ENCODE results near the gene FURIN. TPM values are rescaled to one million over a fixed set of nuclear protein-coding genes. Genes with fewer than 3 reads are reported as not detected.
"Not testable (repeated sequence)": the region's sequence is repeated elsewhere in the genome, so short reads cannot be mapped to it uniquely, and the experiment has no call there.

Gene FURIN
- total RNA-seq, 1 experiment from 2014 or later: 29.0 TPM

DNA sequence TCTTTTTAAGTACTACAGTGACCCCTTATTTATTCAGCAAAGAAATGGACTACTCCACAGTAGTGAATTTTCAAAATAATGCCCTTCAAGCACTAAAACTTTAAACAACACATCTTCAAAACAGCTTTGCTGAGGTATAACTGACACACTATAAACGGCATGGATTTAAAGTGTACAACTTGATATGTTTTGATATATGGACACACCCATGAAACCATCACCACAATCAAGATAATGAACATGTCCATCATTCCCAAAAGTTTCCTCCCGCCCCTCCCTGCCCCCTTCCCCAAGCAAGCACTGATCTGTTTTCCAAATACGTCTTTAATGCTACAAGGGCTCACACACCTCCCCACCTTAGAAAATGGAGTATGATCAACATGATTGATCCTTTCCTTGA lies 1.6 kb upstream of the FURIN start:
- DNase-seq (ENCODE audit: extremely low read depth, low read depth): no peak

GRCh38 chr15:90869140-90869541 lies 753 bp downstream of the FURIN start:
- DNase-seq (ENCODE audit: extremely low read depth, low read depth): no peak

DNA sequence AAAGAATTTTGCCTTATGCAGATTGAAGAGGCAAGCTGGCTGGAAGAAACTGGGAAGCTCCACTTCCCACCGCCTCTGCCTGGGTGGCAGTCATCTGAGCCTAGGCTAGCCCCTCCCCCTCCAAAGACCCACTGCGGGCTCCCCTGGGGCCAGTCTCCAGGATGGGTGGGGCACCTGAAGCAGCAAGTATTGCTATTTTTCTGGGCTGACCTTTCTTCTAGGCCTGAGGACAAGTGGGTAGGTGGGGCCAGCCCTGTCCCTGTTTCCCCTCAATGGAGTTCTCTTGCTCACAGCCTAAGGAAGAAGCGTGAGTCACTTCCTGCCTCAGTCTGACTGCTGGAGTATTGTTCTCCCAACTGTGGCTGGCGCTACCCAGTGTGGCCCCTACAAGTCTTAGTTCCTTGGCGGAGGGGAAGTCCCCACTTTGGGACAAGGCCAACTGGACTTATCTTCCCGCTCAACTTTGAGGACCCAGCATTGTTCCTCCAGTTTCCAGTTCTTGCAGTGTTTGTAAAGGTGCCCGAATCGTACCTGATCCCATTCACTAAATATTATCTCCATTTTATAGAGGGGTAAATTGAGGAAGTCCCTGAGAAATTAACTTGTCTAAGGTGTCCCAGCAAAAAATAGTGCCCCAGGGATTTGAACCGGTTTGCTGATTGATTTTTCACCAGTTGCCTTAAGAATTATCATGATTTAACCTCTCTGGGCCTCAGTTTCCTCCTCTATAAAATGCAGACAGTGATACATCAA lies 1.4 kb downstream of the FURIN start:
- DNase-seq (ENCODE audit: extremely low read depth, low read depth): peak; percentile 89

- no peak for DNase-seq (ENCODE audit: extremely low read depth, low read depth)
Measured at GRCh38 chr15:90870354-90871138, 2.2 kb downstream of the FURIN start.

DNA sequence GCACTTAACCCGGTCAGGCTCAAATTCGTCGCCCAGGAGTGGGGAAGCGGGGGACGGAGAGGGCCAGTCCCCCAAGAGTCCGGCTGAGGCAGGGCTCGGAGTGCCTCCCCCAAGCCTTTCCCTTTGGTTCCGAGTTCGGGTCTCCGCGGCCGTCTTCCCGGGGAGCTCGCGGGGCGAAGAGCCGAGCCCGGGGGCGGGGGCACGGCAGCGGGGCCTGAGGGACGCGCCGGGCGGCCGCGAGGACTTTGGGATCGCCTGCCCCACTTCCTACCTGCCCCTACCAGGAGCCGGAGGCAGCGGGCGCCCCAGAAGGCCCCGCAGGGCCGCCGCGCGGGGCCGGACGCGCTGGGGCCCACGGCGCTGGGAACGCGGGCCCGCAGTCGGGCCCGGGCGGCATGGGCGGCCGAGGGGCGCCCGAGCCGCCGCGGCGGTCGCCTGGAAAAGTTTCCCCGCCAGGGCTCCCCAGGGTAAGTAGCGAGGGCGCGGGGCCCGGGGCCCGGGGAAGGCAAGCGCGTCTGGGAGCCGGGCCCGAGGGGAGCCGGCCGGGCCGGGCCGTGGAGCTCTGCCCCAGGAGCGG lies 2.8 kb downstream of the FURIN start:
- DNase-seq (ENCODE audit: extremely low read depth, low read depth): no peak

DNA sequence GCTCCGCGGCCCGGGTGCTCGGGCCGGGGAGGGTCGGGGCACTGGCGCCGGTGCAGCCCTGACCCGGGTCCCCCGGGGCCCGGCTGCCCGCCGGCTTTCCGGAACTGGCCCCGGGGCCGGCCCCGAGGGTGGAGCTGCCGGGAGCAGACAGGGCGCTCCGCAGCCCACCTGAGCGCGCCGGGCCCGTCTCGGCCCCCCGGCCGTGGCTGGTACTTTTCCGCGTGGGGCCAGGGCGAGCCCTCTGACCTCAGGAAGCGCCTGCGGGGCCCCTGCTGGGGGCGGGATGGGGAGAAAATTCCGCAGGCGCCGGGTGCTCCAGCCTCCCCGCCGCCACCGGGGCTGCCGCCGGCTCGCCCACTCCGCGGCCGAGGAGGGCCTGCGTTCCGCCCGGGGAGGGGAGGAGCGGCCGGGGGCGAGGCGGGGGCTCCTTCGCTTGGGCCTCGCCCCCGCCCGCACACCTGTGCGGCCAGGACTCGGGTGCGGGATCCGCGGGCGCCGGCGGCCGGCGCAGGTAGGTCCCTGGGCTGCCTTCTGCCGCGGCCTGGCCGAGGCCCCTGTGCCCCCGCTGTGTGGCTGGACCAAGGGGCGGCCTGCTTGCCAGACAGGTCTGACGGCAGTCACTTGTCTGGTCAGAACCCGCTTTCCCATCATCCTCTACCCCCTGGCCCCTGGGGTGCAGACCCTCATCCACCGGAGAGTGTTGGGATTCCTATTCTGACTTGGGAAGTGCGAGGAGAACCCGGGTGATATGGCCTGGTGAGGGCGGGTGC lies 3.5 kb downstream of the FURIN start:
- DNase-seq (ENCODE audit: extremely low read depth, low read depth): no peak

DNA sequence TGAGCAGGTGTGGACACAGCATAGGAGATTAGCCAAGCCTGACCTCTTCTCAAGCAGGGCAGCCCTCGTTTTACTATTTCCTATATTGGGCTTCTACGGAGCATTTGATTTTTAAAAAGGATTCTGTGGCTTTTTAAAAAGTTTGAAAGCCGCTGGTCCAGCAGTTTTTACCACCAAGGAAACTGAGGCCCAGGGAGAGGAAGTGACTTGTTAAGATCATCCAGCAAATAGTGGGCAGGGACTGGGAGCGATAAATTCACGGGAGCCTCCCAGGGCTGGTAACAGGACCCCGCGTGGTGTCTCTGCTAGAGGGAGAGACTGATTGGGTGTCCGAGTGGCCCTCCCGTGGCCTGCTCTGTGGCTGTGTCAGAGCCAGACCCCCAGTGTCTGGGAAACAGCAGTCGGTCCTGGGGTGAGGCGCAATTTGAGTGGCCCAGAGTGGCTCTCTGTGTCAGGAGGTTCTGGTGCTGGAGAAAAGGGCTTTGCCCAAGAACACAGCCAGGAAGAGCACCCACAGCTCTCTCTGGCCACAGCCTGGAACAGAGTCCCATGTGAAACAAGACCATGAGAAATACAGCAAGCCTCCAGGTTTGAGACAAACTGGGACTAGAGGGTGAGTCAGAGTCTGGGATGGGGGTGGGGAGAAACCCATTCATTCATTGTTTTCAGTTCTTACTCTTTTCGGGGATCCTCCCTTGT lies 4.2 kb downstream of the FURIN start:
- DNase-seq (ENCODE audit: extremely low read depth, low read depth): no peak

DNA sequence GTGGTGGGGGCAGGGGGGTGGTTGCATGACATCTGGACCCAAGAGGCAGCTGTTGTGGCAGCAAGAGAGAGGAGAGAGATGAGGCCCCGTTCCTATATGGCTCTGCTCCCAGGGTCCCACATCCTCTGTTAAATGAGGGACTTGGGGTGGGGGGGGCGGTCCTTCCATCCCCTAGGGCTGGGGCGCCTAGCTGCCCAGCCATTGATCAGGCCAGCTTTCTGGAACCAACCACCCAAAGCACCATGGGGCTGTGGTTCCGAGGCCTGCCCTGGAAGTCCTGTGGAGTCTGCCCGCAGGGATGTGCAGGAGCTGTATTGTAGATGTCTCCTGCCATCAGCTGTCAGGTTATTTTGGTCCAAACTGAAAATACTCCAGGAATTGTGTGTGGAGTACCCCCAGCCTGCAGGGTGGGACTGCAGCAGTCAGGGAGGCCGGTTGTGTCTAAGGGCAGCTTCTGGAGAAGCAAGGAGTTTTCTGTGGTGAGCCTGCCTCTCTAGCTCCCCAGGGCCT lies 5.2 kb downstream of the FURIN start:
- no peak for DNase-seq (ENCODE audit: extremely low read depth, low read depth)

GRCh38 chr15:90873998-90874605 lies 5.7 kb downstream of the FURIN start:
- no peak for DNase-seq (ENCODE audit: extremely low read depth, low read depth)

- DNase-seq (ENCODE audit: extremely low read depth, low read depth): not testable (repeated sequence)
Measured at GRCh38 chr15:90874986-90875385, 6.6 kb downstream of the FURIN start.

DNA sequence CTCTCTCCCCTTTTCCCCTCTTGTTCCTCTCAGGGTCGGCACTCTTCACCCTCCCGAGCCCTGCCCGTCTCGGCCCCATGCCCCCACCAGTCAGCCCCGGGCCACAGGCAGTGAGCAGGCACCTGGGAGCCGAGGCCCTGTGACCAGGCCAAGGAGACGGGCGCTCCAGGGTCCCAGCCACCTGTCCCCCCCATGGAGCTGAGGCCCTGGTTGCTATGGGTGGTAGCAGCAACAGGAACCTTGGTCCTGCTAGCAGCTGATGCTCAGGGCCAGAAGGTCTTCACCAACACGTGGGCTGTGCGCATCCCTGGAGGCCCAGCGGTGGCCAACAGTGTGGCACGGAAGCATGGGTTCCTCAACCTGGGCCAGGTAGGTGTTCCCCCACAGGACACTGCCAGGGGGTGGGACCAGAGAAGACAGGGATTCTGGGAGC lies 7.2 kb downstream of the FURIN start:
- no peak for DNase-seq (ENCODE audit: extremely low read depth, low read depth)

DNA sequence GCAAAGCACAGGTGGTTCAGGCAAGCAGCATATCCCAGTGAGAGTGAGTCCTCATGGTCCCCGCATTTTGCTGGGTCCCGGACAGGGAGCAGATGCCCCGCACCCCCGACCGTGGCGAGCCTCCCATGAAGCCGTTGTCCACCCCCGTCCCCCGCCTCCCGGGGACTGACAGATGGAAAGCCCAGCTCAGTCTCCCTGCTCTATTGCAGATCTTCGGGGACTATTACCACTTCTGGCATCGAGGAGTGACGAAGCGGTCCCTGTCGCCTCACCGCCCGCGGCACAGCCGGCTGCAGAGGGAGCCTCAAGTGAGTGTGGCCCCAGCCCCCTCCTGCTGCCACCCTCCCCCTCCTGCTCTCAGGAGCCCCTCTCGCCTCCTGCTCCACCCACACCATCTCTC lies 7.7 kb downstream of the FURIN start:
- DNase-seq (ENCODE audit: extremely low read depth, low read depth): no peak

DNA sequence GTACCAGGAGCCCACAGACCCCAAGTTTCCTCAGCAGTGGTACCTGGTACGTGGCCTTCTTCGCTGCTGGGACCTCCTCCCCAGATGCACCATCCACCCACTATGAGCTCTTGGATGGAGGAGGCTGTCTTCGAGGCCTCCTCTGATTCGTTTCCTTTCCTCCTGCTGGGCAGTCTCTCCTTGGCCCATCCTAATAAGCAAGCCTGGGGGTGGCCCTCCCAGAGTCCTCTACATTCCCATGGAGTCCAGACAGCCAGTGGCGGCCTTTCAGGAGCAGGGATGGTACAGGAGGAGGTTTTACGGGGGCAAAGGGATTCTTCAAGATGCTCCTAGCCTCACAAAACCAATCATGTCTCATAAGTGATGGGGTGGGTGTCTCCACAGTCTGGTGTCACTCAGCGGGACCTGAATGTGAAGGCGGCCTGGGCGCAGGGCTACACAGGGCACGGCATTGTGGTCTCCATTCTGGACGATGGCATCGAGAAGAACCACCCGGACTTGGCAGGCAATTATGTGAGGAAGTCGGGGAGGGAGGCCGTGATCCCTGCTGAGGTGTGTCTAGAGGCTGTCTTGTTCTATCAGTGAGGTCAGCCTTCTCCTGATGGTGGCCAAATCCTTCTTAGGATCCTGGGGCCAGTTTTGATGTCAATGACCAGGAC lies 8.3 kb downstream of the FURIN start:
- no peak for DNase-seq (ENCODE audit: extremely low read depth, low read depth)

- DNase-seq (ENCODE audit: extremely low read depth, low read depth): no peak
Measured at GRCh38 chr15:90877315-90877714, 8.9 kb downstream of the FURIN start.

DNA sequence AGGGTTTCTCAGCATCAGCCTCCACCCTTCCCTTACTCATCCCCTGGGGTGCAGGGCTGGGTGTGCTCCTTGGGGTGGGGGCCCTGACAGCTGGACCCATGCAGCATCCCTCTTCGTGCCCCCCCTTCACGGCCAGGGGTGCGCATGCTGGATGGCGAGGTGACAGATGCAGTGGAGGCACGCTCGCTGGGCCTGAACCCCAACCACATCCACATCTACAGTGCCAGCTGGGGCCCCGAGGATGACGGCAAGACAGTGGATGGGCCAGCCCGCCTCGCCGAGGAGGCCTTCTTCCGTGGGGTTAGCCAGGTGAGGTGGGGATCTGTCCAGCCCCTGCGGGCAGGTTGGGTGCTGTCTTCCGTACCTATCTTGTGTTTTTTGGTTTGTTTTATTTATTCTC lies 9.6 kb downstream of the FURIN start:
- DNase-seq (ENCODE audit: extremely low read depth, low read depth): no peak

- DNase-seq (ENCODE audit: extremely low read depth, low read depth): no peak
Measured at GRCh38 chr15:90878660-90879059, 10.3 kb downstream of the FURIN start.

DNA sequence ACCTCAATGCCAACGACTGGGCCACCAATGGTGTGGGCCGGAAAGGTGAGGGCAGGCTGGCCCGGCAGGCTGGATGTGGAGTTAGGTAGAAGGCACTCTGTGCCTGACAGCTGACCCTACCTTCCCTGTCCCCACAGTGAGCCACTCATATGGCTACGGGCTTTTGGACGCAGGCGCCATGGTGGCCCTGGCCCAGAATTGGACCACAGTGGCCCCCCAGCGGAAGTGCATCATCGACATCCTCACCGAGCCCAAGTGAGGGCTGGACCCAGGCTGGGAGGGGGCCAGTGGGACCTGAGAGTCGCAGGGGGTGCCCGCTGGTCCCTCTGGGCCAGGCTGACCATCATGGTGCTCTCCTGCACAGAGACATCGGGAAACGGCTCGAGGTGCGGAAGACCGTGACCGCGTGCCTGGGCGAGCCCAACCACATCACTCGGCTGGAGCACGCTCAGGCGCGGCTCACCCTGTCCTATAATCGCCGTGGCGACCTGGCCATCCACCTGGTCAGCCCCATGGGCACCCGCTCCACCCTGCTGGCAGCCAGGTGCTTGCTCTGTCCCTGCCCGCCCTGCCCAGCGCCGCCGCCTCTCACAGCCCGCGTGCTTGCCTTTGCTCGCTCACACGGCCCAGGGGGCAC lies 11.5 kb downstream of the FURIN start:
- no peak for DNase-seq (ENCODE audit: extremely low read depth, low read depth)

GRCh38 chr15:90880381-90881145 lies 12.2 kb downstream of the FURIN start:
- no peak for DNase-seq (ENCODE audit: extremely low read depth, low read depth)

Data from NCI-H460 (cell line).